Transverse colon (tissue), 4 donors: ENCODE data around the gene TSPYL6.

ENCODE experiments used
- EP300 ChIP-seq: sonication (generic); formaldehyde crosslinking; IDR thresholded peaks from one replicate; pipeline ENCODE4 v1.6.1; 2017; ENCODE audit warnings: antibody characterized with exemption, low read depth
- POLR2A ChIP-seq: fragments of 450-650 bp; IDR thresholded peaks from one replicate; pipeline ENCODE4 v1.6.1; 2016; ENCODE audit warnings: antibody characterized with exemption, mild to moderate bottlenecking, moderate library complexity
- POLR2AphosphoS5 ChIP-seq, 3 donors: sonication (generic); formaldehyde crosslinking; IDR thresholded peaks; one replicate each; pipeline ENCODE4 v1.6.1; 2016; ENCODE audit warnings: antibody characterized with exemption in 3 of 3
- TF ChIP-seq, protein P1 (sequence below), 5 experiments: fragments of 200-600 bp in 3 of 5; fragments of 450-650 bp in 2 of 5; sonication (generic) in 3 of 5; IDR thresholded peaks; 1 replicate in 2 of 5; 2 replicates in 3 of 5; pipeline ENCODE4 v1.5.1; 2016 to 2017; ENCODE audit warnings: antibody characterized with exemption in 5 of 5, inconsistent platforms in 3 of 5, mild to moderate bottlenecking in 2 of 5, moderate library complexity in 1 of 5

DNA sequence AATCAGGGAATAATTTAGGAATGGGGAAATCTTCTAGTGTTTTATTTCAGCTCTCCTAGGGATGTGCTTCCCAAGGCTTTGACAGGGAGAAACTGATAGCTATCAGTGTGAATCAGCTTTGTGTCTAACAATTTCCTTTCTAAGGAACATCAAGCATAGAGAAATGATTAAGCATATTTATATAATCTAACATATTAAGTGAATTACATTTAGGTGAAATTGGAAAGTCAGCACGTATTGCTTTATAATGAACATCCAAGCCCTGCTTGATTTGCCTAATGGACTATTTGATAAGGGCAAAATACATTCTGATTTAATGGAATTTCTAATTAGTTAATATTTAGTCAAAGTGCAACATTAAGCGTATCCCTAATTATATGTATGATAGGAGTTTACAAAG is 19.5 kb upstream of the TSPYL6 start:
- TF ChIP-seq, protein P1, sequence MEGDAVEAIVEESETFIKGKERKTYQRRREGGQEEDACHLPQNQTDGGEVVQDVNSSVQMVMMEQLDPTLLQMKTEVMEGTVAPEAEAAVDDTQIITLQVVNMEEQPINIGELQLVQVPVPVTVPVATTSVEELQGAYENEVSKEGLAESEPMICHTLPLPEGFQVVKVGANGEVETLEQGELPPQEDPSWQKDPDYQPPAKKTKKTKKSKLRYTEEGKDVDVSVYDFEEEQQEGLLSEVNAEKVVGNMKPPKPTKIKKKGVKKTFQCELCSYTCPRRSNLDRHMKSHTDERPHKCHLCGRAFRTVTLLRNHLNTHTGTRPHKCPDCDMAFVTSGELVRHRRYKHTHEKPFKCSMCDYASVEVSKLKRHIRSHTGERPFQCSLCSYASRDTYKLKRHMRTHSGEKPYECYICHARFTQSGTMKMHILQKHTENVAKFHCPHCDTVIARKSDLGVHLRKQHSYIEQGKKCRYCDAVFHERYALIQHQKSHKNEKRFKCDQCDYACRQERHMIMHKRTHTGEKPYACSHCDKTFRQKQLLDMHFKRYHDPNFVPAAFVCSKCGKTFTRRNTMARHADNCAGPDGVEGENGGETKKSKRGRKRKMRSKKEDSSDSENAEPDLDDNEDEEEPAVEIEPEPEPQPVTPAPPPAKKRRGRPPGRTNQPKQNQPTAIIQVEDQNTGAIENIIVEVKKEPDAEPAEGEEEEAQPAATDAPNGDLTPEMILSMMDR (IDR thresholded peaks at IDR 0.05), result no peak
- TF ChIP-seq EP300 (no peak), POLR2A (no peak), POLR2AphosphoS5 (IDR thresholded peaks at IDR 0.05) (no peak)
